Mucosa of descending colon (tissue), 3 donors: ENCODE measurements around the gene LRRC47. TPM values are rescaled to one million over a fixed set of nuclear protein-coding genes. Genes with fewer than 3 reads are reported as not detected.

Experiments used
- ATAC-seq: fragments of 200-7000 bp; cut with Tn5 transposase; one replicate; pipeline ENCODE4 v1.9.1; 2020; ENCODE audit warnings: mild to moderate bottlenecking, moderate library complexity
- DNase-seq, 3 donors: peaks; one replicate each; pipeline ENCODE4 v3.0.0-alpha.2; 2020
- H3K36me3 ChIP-seq: fragments of 200-600 bp; one replicate; pipeline ENCODE4 v1.8.0; 2021; ENCODE audit warnings: low read depth, mild to moderate bottlenecking
- H3K4me1 ChIP-seq: fragments of 200-600 bp; one replicate; pipeline ENCODE4 v1.8.0; 2021; ENCODE audit warnings: low read depth, mild to moderate bottlenecking
- H3K4me3 ChIP-seq: fragments of 200-600 bp; one replicate; pipeline ENCODE4 v1.8.0; 2021; ENCODE audit warnings: mild to moderate bottlenecking
- H3K9me3 ChIP-seq: fragments of 200-600 bp; one replicate; pipeline ENCODE4 v1.8.0; 2021; ENCODE audit warnings: mild to moderate bottlenecking
- intact Hi-C, 2 donors: fragments of 100-400 bp; cut with DNase I in 1 of 2; cut with micrococcal nuclease in 1 of 2; formaldehyde crosslinking; loops; one replicate each; pipeline versions ENCODE4 v1.11.0 to v1.11.1; 2022; cut with DNase I, micrococcal nuclease
- total RNA-seq, 3 donors: library from RNA; stranded (reverse); fragmentation: NEBNext Ultra II Directional in 2 of 3; extraction: Animal tissue kit (Norgen Biotek cat#: 25700) in 2 of 3; gene quantifications; one replicate each; pipeline versions ENCODE4 v1.2.1 to v1.2.4, GENCODE V29; 2021 to 2023
- TF ChIP-seq, protein P1 (sequence below): fragments of 200-600 bp; IDR thresholded peaks from one replicate; pipeline ENCODE4 v1.8.0; 2022; ENCODE audit warnings: antibody characterized with exemption, mild to moderate bottlenecking
- donor health status: DM: no; HTN: no; CAD: no; lungs with moderate emphysema.
- donor health status: DM: no; HTN: no; CAD: no.
- donor health status: DM: no; HTN: yes; CAD: no.

Gene LRRC47
- total RNA-seq, 3 donors from 2014 or later = 33.2 to 58.9 (median 34.7) TPM

DNA sequence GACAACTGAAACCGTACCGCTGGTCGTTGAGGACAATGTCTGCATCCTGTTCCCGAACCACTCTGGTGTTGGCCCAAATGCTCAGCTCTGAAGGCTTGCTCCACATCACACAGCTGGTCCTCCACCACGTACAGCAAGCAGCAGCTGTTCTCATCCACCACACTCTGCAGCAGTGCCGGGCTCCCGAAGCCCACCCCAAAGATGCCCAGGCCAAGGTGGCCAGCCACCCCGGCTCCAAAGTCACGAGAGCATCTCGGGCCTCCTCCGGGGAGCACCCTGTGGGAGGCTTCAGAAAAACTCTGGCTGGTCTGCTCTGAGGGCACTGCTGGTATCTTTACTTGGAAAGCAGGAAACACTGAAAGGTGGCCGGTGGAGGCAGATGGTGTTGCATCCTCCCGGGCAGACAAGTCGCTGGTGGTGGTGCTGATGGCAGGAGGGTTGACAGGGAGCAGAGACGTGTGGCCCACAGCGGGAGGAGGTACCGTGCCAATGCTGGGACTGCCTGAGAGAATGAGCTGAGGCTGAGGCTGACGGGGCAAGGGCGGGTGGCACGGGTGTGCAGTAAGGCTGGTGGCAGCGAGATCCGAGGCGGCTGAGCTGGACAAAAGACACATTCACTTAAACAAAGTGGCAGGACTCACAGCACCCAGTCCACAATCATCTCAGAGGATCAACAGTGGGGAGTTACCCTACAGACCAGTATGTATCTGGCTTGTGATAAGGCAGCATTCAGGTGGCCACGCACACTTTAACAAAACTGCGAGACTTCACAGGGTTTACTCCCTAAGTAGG is 50.5 kb downstream of the LRRC47 start:
- Histone ChIP-seq H3K4me3 (no peak overlapping the region), H3K4me1 (peaks cover 7% of the 10 kb centered on the region), H3K36me3 (no peaks in the 10 kb centered on the region), H3K9me3 (no peaks in the 10 kb centered on the region)
- ATAC-seq (no peak), DNase-seq (peak in 1 of 3 donors; percentile 44)
- intact Hi-C loops = no loop called here
- TF ChIP-seq, protein P1, sequence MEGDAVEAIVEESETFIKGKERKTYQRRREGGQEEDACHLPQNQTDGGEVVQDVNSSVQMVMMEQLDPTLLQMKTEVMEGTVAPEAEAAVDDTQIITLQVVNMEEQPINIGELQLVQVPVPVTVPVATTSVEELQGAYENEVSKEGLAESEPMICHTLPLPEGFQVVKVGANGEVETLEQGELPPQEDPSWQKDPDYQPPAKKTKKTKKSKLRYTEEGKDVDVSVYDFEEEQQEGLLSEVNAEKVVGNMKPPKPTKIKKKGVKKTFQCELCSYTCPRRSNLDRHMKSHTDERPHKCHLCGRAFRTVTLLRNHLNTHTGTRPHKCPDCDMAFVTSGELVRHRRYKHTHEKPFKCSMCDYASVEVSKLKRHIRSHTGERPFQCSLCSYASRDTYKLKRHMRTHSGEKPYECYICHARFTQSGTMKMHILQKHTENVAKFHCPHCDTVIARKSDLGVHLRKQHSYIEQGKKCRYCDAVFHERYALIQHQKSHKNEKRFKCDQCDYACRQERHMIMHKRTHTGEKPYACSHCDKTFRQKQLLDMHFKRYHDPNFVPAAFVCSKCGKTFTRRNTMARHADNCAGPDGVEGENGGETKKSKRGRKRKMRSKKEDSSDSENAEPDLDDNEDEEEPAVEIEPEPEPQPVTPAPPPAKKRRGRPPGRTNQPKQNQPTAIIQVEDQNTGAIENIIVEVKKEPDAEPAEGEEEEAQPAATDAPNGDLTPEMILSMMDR = no peak

DNA sequence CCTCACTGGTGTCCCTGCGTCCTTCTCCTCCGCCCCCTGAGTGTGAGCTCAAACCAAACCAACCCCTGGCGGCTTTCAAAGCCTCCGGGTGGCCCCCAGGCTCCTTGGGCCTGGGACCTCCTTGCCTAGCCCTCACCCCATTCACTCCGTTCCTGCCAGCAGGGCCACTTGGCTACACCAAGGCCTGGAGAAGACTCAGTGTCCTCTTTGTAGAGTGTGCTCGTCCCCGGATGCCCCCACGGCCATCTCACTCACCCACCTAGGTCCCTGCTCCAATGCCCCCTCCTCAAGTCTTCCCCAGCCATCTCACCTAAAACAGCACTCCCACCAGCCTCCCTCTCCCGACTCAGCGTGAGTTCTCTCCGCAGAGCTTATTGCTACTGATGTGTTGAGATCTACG is 51.2 kb downstream of the LRRC47 start:
- no peaks in the 10 kb centered on the region for H3K36me3 ChIP-seq
- TF ChIP-seq, protein P1 = no peak
- no peak for ATAC-seq

DNA sequence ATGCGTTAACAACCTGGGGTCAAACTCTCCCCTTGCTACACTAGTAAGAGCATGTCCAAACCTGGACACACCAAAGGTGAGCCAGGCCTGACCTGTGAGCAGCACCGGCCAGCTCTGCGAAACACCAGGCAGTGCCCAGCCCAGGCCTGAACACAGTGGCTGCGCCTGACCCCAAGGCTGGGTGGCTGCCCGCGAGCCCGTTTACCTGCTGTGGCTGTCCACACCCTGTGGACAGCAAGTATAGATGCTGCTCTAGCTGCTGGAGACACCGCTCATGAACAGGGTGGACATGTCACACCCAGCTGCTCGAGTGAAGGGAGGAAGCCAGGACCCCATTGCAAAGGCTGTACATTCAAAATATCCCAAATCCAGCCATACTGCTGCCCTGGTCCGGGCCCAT is 51.7 kb downstream of the LRRC47 start:
- peaks cover 7% of the 10 kb centered on the region for H3K4me1 ChIP-seq
- ATAC-seq (no peak), DNase-seq (peak in 1 of 3 donors; percentile 27)
- intact Hi-C loops = no loop called here
- TF ChIP-seq, protein P1 = no peak
- no peaks in the 10 kb centered on the region for H3K36me3 ChIP-seq
- no peaks in the 10 kb centered on the region for H3K9me3 ChIP-seq
- H3K4me3 ChIP-seq = no peak overlapping the region

More for the DNA sequence above, 51.2 kb downstream of the LRRC47 start:
- Histone ChIP-seq H3K4me3 (no peak overlapping the region), H3K9me3 (no peaks in the 10 kb centered on the region), H3K4me1 (peaks cover 7% of the 10 kb centered on the region)
- DNase-seq = no peak
- intact Hi-C loops = no loop called here

DNA sequence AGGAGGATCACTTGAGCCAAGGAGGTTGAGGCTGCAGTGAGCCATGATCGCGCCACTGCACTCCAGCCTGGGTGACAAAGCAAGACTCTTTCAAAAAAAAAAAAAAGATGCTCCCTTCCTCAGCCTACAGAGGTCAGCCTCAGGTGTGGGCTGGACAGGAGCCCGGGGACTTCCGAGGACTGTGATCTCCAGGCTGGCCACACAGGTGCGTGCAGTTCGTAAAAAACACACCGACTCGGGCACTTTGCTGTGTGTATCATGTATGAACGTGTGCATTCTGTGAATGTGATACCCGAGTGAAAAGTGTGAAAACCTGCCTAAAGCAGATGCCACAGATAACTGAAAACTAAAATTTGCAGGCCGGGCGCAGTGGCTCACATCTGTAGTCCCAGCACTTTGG is 52.5 kb downstream of the LRRC47 start:
- no peaks in the 10 kb centered on the region for H3K36me3 ChIP-seq
- H3K4me1 ChIP-seq = peaks cover 7% of the 10 kb centered on the region
- H3K9me3 ChIP-seq = no peaks in the 10 kb centered on the region
- DNase-seq (no peak), ATAC-seq (no peak)
- intact Hi-C loops = no loop called here
- TF ChIP-seq, protein P1 = no peak
- H3K4me3 ChIP-seq = no peak overlapping the region

DNA sequence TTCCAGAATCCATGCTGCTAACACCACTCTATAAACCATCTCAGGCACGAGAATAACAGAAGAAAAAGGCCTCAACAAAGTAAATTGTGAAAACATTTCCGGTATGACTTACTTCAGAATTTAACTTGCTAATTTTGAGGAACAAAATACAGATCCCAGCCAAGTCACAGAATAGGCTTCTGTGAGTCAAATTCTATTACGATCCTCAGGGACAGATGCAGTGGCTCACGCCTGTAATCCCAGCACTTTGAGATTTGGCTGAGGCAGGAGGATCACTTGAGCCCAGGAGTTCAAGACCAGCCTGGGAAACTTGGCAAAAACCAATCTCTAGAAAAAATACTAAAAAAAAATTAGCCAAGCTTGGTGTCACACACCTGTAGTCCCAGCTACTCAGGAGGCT is 52.9 kb downstream of the LRRC47 start:
- DNase-seq = no peak
- TF ChIP-seq, protein P1 = no peak
- Histone ChIP-seq H3K36me3 (no peaks in the 10 kb centered on the region), H3K9me3 (no peaks in the 10 kb centered on the region), H3K4me3 (no peak overlapping the region), H3K4me1 (peaks cover 7% of the 10 kb centered on the region)
- ATAC-seq = no peak
- intact Hi-C loops = no loop called here
